Effector memory CD4-positive, alpha-beta T cell (primary cell): Measurements from ENCODE around the gene ATRNL1.
"Not testable (repeated sequence)": the region's sequence is repeated elsewhere in the genome, so short reads cannot be mapped to it uniquely, and the experiment has no call there.

Experiments used
- DNase-seq, 3 donors: peaks; one replicate each; pipeline ENCODE4 v3.0.0-alpha.2; 2020
- H3K27ac ChIP-seq: 2 replicates; pipeline ENCODE4 v1.7.0; 2013; ENCODE audit warnings: mild to moderate bottlenecking, low read length, moderate library complexity; ENCODE audit not compliant: insufficient read depth, poor library complexity, severe bottlenecking
- H3K27me3 ChIP-seq: replicated peaks from 2 replicates; pipeline ENCODE4 v1.7.0; 2013; ENCODE audit warnings: mild to moderate bottlenecking, low read length; ENCODE audit not compliant: insufficient read depth, control insufficient read depth, poor library complexity, severe bottlenecking
- H3K36me3 ChIP-seq: 2 replicates; pipeline ENCODE4 v1.7.0; 2013; ENCODE audit warnings: mild to moderate bottlenecking, low read length, moderate library complexity; ENCODE audit not compliant: control insufficient read depth, insufficient read depth
- H3K4me1 ChIP-seq: 2 replicates; pipeline ENCODE4 v1.7.0; 2013; ENCODE audit warnings: low read length, mild to moderate bottlenecking; ENCODE audit not compliant: control insufficient read depth, insufficient read depth, poor library complexity, severe bottlenecking
- H3K4me3 ChIP-seq: 2 replicates; pipeline ENCODE4 v1.7.0; 2013; ENCODE audit warnings: low read length, low read depth, mild to moderate bottlenecking; ENCODE audit not compliant: insufficient read depth, poor library complexity, severe bottlenecking
- H3K9me3 ChIP-seq: 2 replicates; pipeline ENCODE4 v1.7.0; 2013; ENCODE audit warnings: mild to moderate bottlenecking, low read length, moderate library complexity; ENCODE audit not compliant: control insufficient read depth

Gene ATRNL1

GRCh38 chr10:115173915-115174443 is 80.8 kb downstream of the ATRNL1 start:
- Histone ChIP-seq H3K36me3 (no peaks in the 10 kb centered on the region), H3K4me1 (no peaks in the 10 kb centered on the region), H3K27ac (no peak overlapping the region), H3K9me3 (no peaks in the 10 kb centered on the region), H3K27me3 (no peaks in the 10 kb centered on the region), H3K4me3 (no peak overlapping the region)
- DNase-seq, result no peak

GRCh38 chr10:115207276-115207675 is 114.1 kb downstream of the ATRNL1 start:
- not testable (repeated sequence) for H3K4me1 ChIP-seq, H3K27ac ChIP-seq, H3K27me3 ChIP-seq, DNase-seq, H3K9me3 ChIP-seq, H3K4me3 ChIP-seq, H3K36me3 ChIP-seq

- DNase-seq, result no peak
- Histone ChIP-seq H3K4me3 (no peak overlapping the region), H3K27ac (no peak overlapping the region), H3K4me1 (no peaks in the 10 kb centered on the region), H3K9me3 (no peaks in the 10 kb centered on the region), H3K27me3 (no peaks in the 10 kb centered on the region), H3K36me3 (no peaks in the 10 kb centered on the region)
Observed at GRCh38 chr10:115209133-115209532, 116.0 kb downstream of the ATRNL1 start.

DNA sequence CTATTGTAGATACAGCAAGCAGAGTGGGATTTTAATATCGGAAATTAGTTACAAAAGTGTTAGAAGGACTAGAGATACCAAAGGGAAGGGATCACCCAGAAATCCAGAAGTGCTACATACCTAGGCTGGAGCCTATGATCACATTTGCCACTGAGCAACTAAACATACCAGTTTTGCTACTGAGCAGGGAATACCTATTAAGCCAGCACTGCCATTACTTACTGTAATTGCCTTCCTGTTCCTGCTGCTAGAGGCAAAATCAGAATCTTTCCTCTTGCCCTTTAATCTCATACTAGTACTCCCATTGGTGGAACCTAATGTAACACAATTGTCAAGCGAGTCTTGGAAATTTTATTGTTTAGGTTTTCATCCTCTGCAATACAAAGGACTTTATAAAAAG is 121.7 kb downstream of the ATRNL1 start:
- no peaks in the 10 kb centered on the region for H3K27me3 ChIP-seq
- H3K4me1 ChIP-seq, result no peaks in the 10 kb centered on the region
- H3K4me3 ChIP-seq, result no peak overlapping the region
- H3K27ac ChIP-seq, result no peak overlapping the region
- no peak for DNase-seq
- H3K9me3 ChIP-seq, result no peaks in the 10 kb centered on the region
- no peaks in the 10 kb centered on the region for H3K36me3 ChIP-seq

DNA sequence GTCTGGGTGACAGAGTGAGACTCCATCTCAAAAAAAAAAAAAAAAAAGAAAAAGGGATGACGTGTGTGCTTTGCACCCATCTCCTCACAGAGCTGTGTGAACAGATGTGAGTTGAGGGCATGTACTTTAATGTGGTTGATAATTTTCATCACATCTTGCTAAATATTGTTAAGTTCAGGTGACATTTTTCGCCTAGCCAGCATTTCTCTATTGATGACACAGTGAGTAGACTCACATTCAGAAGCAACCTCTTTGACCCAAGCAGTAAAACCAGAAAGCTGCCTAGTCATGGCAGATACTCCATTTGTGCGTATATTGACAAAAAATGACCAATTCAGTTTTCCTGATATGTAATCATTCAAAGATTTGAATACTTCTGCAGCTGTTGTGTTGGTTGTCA is 126.0 kb downstream of the ATRNL1 start:
- Histone ChIP-seq H3K4me3 (no peak overlapping the region), H3K27ac (no peak overlapping the region), H3K4me1 (no peaks in the 10 kb centered on the region), H3K9me3 (no peaks in the 10 kb centered on the region), H3K27me3 (no peaks in the 10 kb centered on the region), H3K36me3 (no peaks in the 10 kb centered on the region)
- no peak for DNase-seq

GRCh38 chr10:115222039-115222438 is 128.9 kb downstream of the ATRNL1 start:
- Histone ChIP-seq H3K27me3 (no peaks in the 10 kb centered on the region), H3K4me3 (no peak overlapping the region), H3K4me1 (no peaks in the 10 kb centered on the region), H3K9me3 (no peaks in the 10 kb centered on the region), H3K36me3 (no peaks in the 10 kb centered on the region), H3K27ac (no peak overlapping the region)
- DNase-seq, result no peak

DNA sequence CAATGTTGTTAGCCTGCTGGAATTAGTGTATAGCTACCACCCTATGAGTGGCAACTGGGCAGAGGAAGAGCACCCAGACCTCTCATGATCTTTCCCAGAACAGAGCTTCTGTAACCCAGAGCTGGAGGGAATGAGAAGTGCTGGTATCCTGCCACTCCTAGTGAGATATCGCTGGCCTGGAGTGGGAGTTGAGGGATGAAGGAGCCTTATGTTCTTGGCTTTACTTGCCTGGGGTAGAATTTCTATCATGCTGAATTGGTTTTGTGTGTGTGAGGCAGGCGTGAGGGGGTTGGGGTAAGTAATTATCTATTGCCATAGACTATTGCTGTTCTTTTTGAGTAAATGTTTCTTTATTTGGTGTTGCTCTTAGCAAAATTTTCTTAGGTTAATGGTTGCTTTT is 146.6 kb downstream of the ATRNL1 start:
- DNase-seq, result no peak
- no peaks in the 10 kb centered on the region for H3K36me3 ChIP-seq
- no peak overlapping the region for H3K4me3 ChIP-seq
- H3K27me3 ChIP-seq, result no peaks in the 10 kb centered on the region
- no peaks in the 10 kb centered on the region for H3K4me1 ChIP-seq
- H3K9me3 ChIP-seq, result no peaks in the 10 kb centered on the region
- H3K27ac ChIP-seq, result no peak overlapping the region

DNA sequence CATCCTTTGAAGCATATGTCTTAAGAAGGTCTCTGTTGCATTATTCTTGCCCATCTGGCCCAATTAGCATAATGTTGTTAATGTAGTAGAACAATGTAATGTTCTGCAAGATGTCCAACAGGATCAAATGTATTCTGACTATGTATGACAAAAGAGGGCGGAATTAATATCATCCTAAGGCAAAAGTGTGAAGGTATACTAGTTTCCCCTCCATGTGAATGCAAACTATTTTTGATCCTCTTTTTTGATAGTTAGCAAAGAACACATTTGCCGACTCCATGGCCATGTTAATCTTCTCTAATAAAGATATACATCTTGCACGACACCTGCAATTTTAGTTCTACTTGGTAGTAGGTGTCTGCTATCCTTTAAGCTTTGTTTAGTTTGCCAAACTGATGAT is 157.6 kb downstream of the ATRNL1 start:
- Histone ChIP-seq H3K27ac (no peak overlapping the region), H3K36me3 (no peaks in the 10 kb centered on the region), H3K4me3 (no peak overlapping the region), H3K27me3 (no peaks in the 10 kb centered on the region), H3K4me1 (no peaks in the 10 kb centered on the region), H3K9me3 (no peaks in the 10 kb centered on the region)
- no peak for DNase-seq

GRCh38 chr10:115253765-115254164 is 160.6 kb downstream of the ATRNL1 start:
- not testable (repeated sequence) for H3K4me1 ChIP-seq, H3K36me3 ChIP-seq, DNase-seq, H3K27me3 ChIP-seq, H3K27ac ChIP-seq, H3K4me3 ChIP-seq, H3K9me3 ChIP-seq

DNA sequence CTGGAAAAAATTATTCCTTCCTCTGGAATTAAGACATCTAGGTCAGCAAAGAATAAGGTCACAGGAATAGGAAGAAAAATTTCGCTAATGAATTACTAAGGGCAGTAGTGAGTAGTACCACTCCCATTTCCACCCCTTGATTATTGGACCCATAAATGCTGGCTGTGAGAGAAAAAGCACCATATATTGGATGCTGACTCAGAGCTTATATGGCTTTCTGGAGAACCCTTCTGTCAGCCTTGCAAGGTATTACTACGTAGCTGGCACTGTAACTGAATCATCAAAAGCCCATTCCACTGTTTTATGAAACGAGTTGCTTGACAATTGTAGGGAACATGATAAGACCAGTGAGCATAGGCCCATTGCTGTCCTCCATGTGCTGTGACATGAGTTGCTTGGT is 179.3 kb downstream of the ATRNL1 start:
- Histone ChIP-seq H3K27me3 (no peaks in the 10 kb centered on the region), H3K4me1 (no peaks in the 10 kb centered on the region), H3K9me3 (no peaks in the 10 kb centered on the region), H3K4me3 (no peak overlapping the region), H3K36me3 (no peaks in the 10 kb centered on the region), H3K27ac (no peak overlapping the region)
- DNase-seq, result no peak

GRCh38 chr10:115278294-115278693 is 185.1 kb downstream of the ATRNL1 start:
- no peaks in the 10 kb centered on the region for H3K27me3 ChIP-seq
- H3K9me3 ChIP-seq, result no peaks in the 10 kb centered on the region
- DNase-seq, result no peak
- no peak overlapping the region for H3K27ac ChIP-seq
- no peaks in the 10 kb centered on the region for H3K4me1 ChIP-seq
- H3K36me3 ChIP-seq, result no peaks in the 10 kb centered on the region
- H3K4me3 ChIP-seq, result no peak overlapping the region
